Measurements from ENCODE around the gene ACSS2. TPM values are rescaled to one million over a fixed set of nuclear protein-coding genes. Genes with fewer than 3 reads are reported as not detected.

The ACSS2 gene
- total RNA-seq, 4 donors from 2014 or later: 45.4 to 71.0 (median 58.7) TPM

- 75% methylated on average over 2 of the region's 2 CpGs; no CpG with 5 or more reads in 1 of the 2 donors for WGBS, 2 donors (ENCODE audit: low coverage in 1 of 2)
- Histone ChIP-seq H3K27me3 (no peaks in the 10 kb centered on the region), H3K36me3 (peaks cover 0 to 43% of the 10 kb centered on the region in 2 donors), H3K4me3 (no peak overlapping the region), H3K27ac (no peak overlapping the region), H3K4me1 (peaks cover 0 to 27% (median 4%) of the 10 kb centered on the region in 3 donors), H3K9me3 (no peaks in the 10 kb centered on the region)
- TF ChIP-seq POLR2A (IDR thresholded peaks at IDR 0.05) (no peak), POLR2AphosphoS5 (IDR thresholded peaks at IDR 0.05) (no peak), CTCF (IDR thresholded peaks at IDR 0.05) (no peak), EP300 (IDR thresholded peaks at IDR 0.05) (no peak)
- ATAC-seq: no peak
Observed at GRCh38 chr20:34943808-34944567, 67.6 kb downstream of the ACSS2 start.

DNA sequence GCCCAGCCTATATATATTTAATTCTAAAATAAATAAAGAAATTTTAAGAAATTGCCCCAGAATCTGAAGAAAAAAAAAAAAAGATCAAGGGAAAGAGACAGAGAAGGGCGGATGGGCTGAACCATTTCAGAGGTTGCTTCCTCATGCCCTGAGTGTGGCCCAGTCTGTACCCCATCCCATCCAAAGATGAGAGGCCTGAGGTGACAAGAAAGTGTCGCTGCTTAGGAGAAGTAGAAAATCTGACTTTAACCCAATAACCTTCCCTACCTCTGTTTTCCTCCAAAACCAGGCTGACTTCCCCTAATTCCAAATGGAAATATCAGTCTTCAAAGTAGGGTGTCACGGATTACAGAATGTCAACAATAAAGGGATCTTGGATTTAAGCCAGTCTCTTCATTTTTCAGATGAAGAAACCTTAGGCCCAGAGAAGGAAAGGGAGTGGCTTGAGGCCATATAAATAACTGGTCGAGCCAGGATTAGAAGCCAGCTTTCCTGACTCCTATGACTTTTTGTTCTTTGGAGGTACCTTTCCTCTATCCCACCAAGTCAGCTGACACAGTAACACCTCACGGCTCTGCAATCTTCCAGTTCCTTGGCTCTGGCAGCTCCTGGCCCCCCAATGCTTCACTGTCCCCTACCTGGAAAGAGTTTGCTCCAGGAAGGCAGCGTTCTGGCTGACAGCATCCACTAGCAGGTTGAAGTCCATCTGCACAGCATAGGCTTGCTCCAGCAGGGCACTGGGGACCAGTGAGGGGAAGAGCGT, 69.1 kb downstream of the ACSS2 start:
- H3K9me3 ChIP-seq: no peaks in the 10 kb centered on the region

DNA sequence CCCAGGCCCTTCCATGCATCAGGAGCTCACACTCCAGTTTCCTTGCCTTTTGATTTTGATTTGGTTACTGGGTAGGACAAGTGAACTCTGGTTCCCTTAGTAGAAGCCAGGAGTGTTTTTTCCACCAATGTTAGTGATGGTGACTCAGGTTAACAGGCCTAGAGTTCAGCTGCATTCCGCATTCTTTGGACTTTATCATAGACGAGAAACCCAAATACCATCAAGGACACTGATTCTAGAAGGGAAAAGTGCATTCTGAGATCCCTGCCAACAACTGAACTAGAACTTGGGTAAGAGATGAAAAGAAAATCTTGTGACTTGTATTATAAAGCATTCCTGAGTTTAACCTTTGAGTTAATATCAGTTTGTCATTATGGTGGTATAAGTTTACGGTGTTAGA, 70.2 kb downstream of the ACSS2 start:
- ATAC-seq: no peak
- H3K4me1 ChIP-seq: peaks cover 0 to 15% (median 4%) of the 10 kb centered on the region in 3 donors
- WGBS, 2 donors (ENCODE audit: low coverage in 1 of 2): 87 to 88% methylated on average over 3 of the region's 3 CpGs
- no peak overlapping the region for H3K4me3 ChIP-seq
- no peaks in the 10 kb centered on the region for H3K9me3 ChIP-seq
- peaks cover 0 to 51% of the 10 kb centered on the region in 2 donors for H3K36me3 ChIP-seq
- peak overlapping the region in 1 of 4 donors; percentile 18 for H3K27ac ChIP-seq
- H3K27me3 ChIP-seq: no peaks in the 10 kb centered on the region
- TF ChIP-seq EP300 (IDR thresholded peaks at IDR 0.05) (no peak), CTCF (IDR thresholded peaks at IDR 0.05) (no peak), POLR2AphosphoS5 (IDR thresholded peaks at IDR 0.05) (peak; percentile 57)

More for the DNA sequence above, 69.1 kb downstream of the ACSS2 start:
- Histone ChIP-seq H3K27me3 (no peaks in the 10 kb centered on the region), H3K27ac (peak overlapping the region in 3 of 4 donors; percentile 5 to 62 (median 55)), H3K4me1 (peaks cover 0 to 15% (median 4%) of the 10 kb centered on the region in 3 donors), H3K36me3 (peaks cover 0 to 56% of the 10 kb centered on the region in 2 donors), H3K4me3 (no peak overlapping the region)
- WGBS, 2 donors (ENCODE audit: low coverage in 1 of 2): 58 to 70% methylated on average over 5 to 6 of the region's 7 CpGs
- peak; percentile 57 for ATAC-seq
- no peak for TF ChIP-seq EP300 (IDR thresholded peaks at IDR 0.05)
- TF ChIP-seq POLR2AphosphoS5 (IDR thresholded peaks at IDR 0.05): peak; percentile 78

- ATAC-seq: no peak
- no peak for TF ChIP-seq POLR2AphosphoS5 (IDR thresholded peaks at IDR 0.05)
- TF ChIP-seq CTCF (IDR thresholded peaks at IDR 0.05): no peak
- no peak for TF ChIP-seq EP300 (IDR thresholded peaks at IDR 0.05)
- TF ChIP-seq POLR2A (IDR thresholded peaks at IDR 0.05): no peak
Observed at GRCh38 chr20:34947336-34947735, 70.9 kb downstream of the ACSS2 start.

GRCh38 chr20:34948030-34948429, 71.6 kb downstream of the ACSS2 start:
- no peak for TF ChIP-seq CTCF (IDR thresholded peaks at IDR 0.05)
- peak; percentile 41 for TF ChIP-seq POLR2AphosphoS5 (IDR thresholded peaks at IDR 0.05)
- TF ChIP-seq POLR2A (IDR thresholded peaks at IDR 0.05): no peak
- TF ChIP-seq EP300 (IDR thresholded peaks at IDR 0.05): no peak
- H3K9me3 ChIP-seq: no peaks in the 10 kb centered on the region
- no peak for ATAC-seq

More at GRCh38 chr20:34947336-34947735, 70.9 kb downstream of the ACSS2 start:
- Histone ChIP-seq H3K9me3 (no peaks in the 10 kb centered on the region), H3K27me3 (no peaks in the 10 kb centered on the region), H3K27ac (peak overlapping the region in 1 of 4 donors; percentile 11), H3K36me3 (peaks cover 0 to 46% of the 10 kb centered on the region in 2 donors), H3K4me1 (peaks cover 0 to 15% (median 4%) of the 10 kb centered on the region in 3 donors), H3K4me3 (no peak overlapping the region)

More at GRCh38 chr20:34948030-34948429, 71.6 kb downstream of the ACSS2 start:
- H3K36me3 ChIP-seq: peaks cover 0 to 39% of the 10 kb centered on the region in 2 donors
- peaks cover 0 to 15% (median 4%) of the 10 kb centered on the region in 3 donors for H3K4me1 ChIP-seq
- H3K4me3 ChIP-seq: no peak overlapping the region
- H3K27ac ChIP-seq: no peak overlapping the region
- H3K27me3 ChIP-seq: no peaks in the 10 kb centered on the region
